ENCODE results near the gene CNDP2.

Gene CNDP2

GRCh38 chr18:74508821-74509225 lies 12.7 kb downstream of the CNDP2 start:
- Histone ChIP-seq H3K27me3 (ENCODE audit: control insufficient read depth, insufficient read depth, low read length) (no peaks in the 10 kb centered on the region), H3K4me1 (ENCODE audit: control insufficient read depth, insufficient read depth, low read length) (peaks cover 1% of the 10 kb centered on the region; the same call in 1 of the 2 replicates), H3K36me3 (ENCODE audit: control insufficient read depth, insufficient read depth, low read length) (peaks cover 48% of the 10 kb centered on the region), H3K4me3 (ENCODE audit: low read length) (no peak overlapping the region), H3K9me3 (ENCODE audit: control insufficient read depth, insufficient read depth, low read length) (no peaks in the 10 kb centered on the region), H3K27ac (ENCODE audit: low read length) (no peak overlapping the region)
- DNase-seq (ENCODE audit: low read depth, low spot score): no peak
- WGBS (ENCODE audit: insufficient coverage, insufficient read length): no CpG with 5 or more reads among the region's 11 CpGs

GRCh38 chr18:74509856-74510769 lies 13.9 kb downstream of the CNDP2 start:
- DNase-seq (ENCODE audit: low read depth, low spot score): no peak
- no peaks in the 10 kb centered on the region for H3K27me3 ChIP-seq (ENCODE audit: control insufficient read depth, insufficient read depth, low read length)
- WGBS (ENCODE audit: insufficient coverage, insufficient read length): no CpG with 5 or more reads among the region's 29 CpGs

GRCh38 chr18:74510770-74511095 lies 14.6 kb downstream of the CNDP2 start:
- no peak for DNase-seq (ENCODE audit: low read depth, low spot score)
- Histone ChIP-seq H3K9me3 (ENCODE audit: control insufficient read depth, insufficient read depth, low read length) (no peaks in the 10 kb centered on the region), H3K27ac (ENCODE audit: low read length) (no peak overlapping the region), H3K36me3 (ENCODE audit: control insufficient read depth, insufficient read depth, low read length) (peaks cover 49% of the 10 kb centered on the region), H3K4me3 (ENCODE audit: low read length) (no peak overlapping the region), H3K27me3 (ENCODE audit: control insufficient read depth, insufficient read depth, low read length) (no peaks in the 10 kb centered on the region), H3K4me1 (ENCODE audit: control insufficient read depth, insufficient read depth, low read length) (peaks cover 1% of the 10 kb centered on the region; the same call in 1 of the 2 replicates)
- no CpG with 5 or more reads among the region's 12 CpGs for WGBS (ENCODE audit: insufficient coverage, insufficient read length)

More at GRCh38 chr18:74509856-74510769, 13.9 kb downstream of the CNDP2 start:
- H3K27ac ChIP-seq (ENCODE audit: low read length): no peak overlapping the region
- no peaks in the 10 kb centered on the region for H3K9me3 ChIP-seq (ENCODE audit: control insufficient read depth, insufficient read depth, low read length)
- H3K36me3 ChIP-seq (ENCODE audit: control insufficient read depth, insufficient read depth, low read length): peaks cover 49% of the 10 kb centered on the region
- H3K4me3 ChIP-seq (ENCODE audit: low read length): no peak overlapping the region
- H3K4me1 ChIP-seq (ENCODE audit: control insufficient read depth, insufficient read depth, low read length): peaks cover 1% of the 10 kb centered on the region; the same call in 1 of the 2 replicates

- Histone ChIP-seq H3K27ac (ENCODE audit: low read length) (no peak overlapping the region), H3K4me3 (ENCODE audit: low read length) (no peak overlapping the region), H3K4me1 (ENCODE audit: control insufficient read depth, insufficient read depth, low read length) (no peaks in the 10 kb centered on the region), H3K9me3 (ENCODE audit: control insufficient read depth, insufficient read depth, low read length) (no peaks in the 10 kb centered on the region), H3K36me3 (ENCODE audit: control insufficient read depth, insufficient read depth, low read length) (peaks cover 56% of the 10 kb centered on the region), H3K27me3 (ENCODE audit: control insufficient read depth, insufficient read depth, low read length) (no peaks in the 10 kb centered on the region)
- no CpG with 5 or more reads among the region's 7 CpGs for WGBS (ENCODE audit: insufficient coverage, insufficient read length)
- DNase-seq (ENCODE audit: low read depth, low spot score): no peak
Measured at GRCh38 chr18:74511823-74512222, 15.7 kb downstream of the CNDP2 start.

GRCh38 chr18:74512321-74513053 lies 16.3 kb downstream of the CNDP2 start:
- H3K9me3 ChIP-seq (ENCODE audit: control insufficient read depth, insufficient read depth, low read length): no peaks in the 10 kb centered on the region
- no peak for DNase-seq (ENCODE audit: low read depth, low spot score)
- no peaks in the 10 kb centered on the region for H3K27me3 ChIP-seq (ENCODE audit: control insufficient read depth, insufficient read depth, low read length)
- H3K27ac ChIP-seq (ENCODE audit: low read length): no peak overlapping the region
- no peak overlapping the region for H3K4me3 ChIP-seq (ENCODE audit: low read length)
- H3K4me1 ChIP-seq (ENCODE audit: control insufficient read depth, insufficient read depth, low read length): no peaks in the 10 kb centered on the region
- peaks cover 55% of the 10 kb centered on the region for H3K36me3 ChIP-seq (ENCODE audit: control insufficient read depth, insufficient read depth, low read length)
- WGBS (ENCODE audit: insufficient coverage, insufficient read length): no CpG with 5 or more reads among the region's 15 CpGs

- no CpG with 5 or more reads among the region's 27 CpGs for WGBS (ENCODE audit: insufficient coverage, insufficient read length)
- Histone ChIP-seq H3K36me3 (ENCODE audit: control insufficient read depth, insufficient read depth, low read length) (peaks cover 53% of the 10 kb centered on the region), H3K9me3 (ENCODE audit: control insufficient read depth, insufficient read depth, low read length) (no peaks in the 10 kb centered on the region), H3K27ac (ENCODE audit: low read length) (no peak overlapping the region), H3K27me3 (ENCODE audit: control insufficient read depth, insufficient read depth, low read length) (no peaks in the 10 kb centered on the region), H3K4me3 (ENCODE audit: low read length) (no peak overlapping the region), H3K4me1 (ENCODE audit: control insufficient read depth, insufficient read depth, low read length) (no peaks in the 10 kb centered on the region)
- no peak for DNase-seq (ENCODE audit: low read depth, low spot score)
Measured at GRCh38 chr18:74513149-74513882, 17.2 kb downstream of the CNDP2 start.

- no peaks in the 10 kb centered on the region for H3K27me3 ChIP-seq (ENCODE audit: control insufficient read depth, insufficient read depth, low read length)
- H3K4me1 ChIP-seq (ENCODE audit: control insufficient read depth, insufficient read depth, low read length): no peaks in the 10 kb centered on the region
- peaks cover 58% of the 10 kb centered on the region for H3K36me3 ChIP-seq (ENCODE audit: control insufficient read depth, insufficient read depth, low read length)
- no peak overlapping the region for H3K27ac ChIP-seq (ENCODE audit: low read length)
- H3K4me3 ChIP-seq (ENCODE audit: low read length): no peak overlapping the region
- no peak for DNase-seq (ENCODE audit: low read depth, low spot score)
- H3K9me3 ChIP-seq (ENCODE audit: control insufficient read depth, insufficient read depth, low read length): no peaks in the 10 kb centered on the region
- WGBS (ENCODE audit: insufficient coverage, insufficient read length): no CpG with 5 or more reads among the region's 8 CpGs
Measured at GRCh38 chr18:74513883-74514205, 17.7 kb downstream of the CNDP2 start.

GRCh38 chr18:74514860-74515495 lies 18.8 kb downstream of the CNDP2 start:
- H3K36me3 ChIP-seq (ENCODE audit: control insufficient read depth, insufficient read depth, low read length): peaks cover 62% of the 10 kb centered on the region
- no CpG with 5 or more reads among the region's 18 CpGs for WGBS (ENCODE audit: insufficient coverage, insufficient read length)
- DNase-seq (ENCODE audit: low read depth, low spot score): no peak
- H3K4me1 ChIP-seq (ENCODE audit: control insufficient read depth, insufficient read depth, low read length): no peaks in the 10 kb centered on the region
- H3K9me3 ChIP-seq (ENCODE audit: control insufficient read depth, insufficient read depth, low read length): no peaks in the 10 kb centered on the region
- H3K27me3 ChIP-seq (ENCODE audit: control insufficient read depth, insufficient read depth, low read length): no peaks in the 10 kb centered on the region
- no peak overlapping the region for H3K27ac ChIP-seq (ENCODE audit: low read length)
- no peak overlapping the region for H3K4me3 ChIP-seq (ENCODE audit: low read length)

GRCh38 chr18:74515620-74516231 lies 19.6 kb downstream of the CNDP2 start:
- WGBS (ENCODE audit: insufficient coverage, insufficient read length): no CpG with 5 or more reads among the region's 13 CpGs
- H3K9me3 ChIP-seq (ENCODE audit: control insufficient read depth, insufficient read depth, low read length): no peaks in the 10 kb centered on the region
- no peaks in the 10 kb centered on the region for H3K4me1 ChIP-seq (ENCODE audit: control insufficient read depth, insufficient read depth, low read length)
- peaks cover 58% of the 10 kb centered on the region for H3K36me3 ChIP-seq (ENCODE audit: control insufficient read depth, insufficient read depth, low read length)
- DNase-seq (ENCODE audit: low read depth, low spot score): no peak
- H3K4me3 ChIP-seq (ENCODE audit: low read length): no peak overlapping the region
- no peak overlapping the region for H3K27ac ChIP-seq (ENCODE audit: low read length)
- H3K27me3 ChIP-seq (ENCODE audit: control insufficient read depth, insufficient read depth, low read length): no peaks in the 10 kb centered on the region
